HPDE6-E6E7 (cell line): Measurements from ENCODE around the gene IGF2R.
"Not testable (repeated sequence)": the region's sequence is repeated elsewhere in the genome, so short reads cannot be mapped to it uniquely, and the experiment has no call there.

ENCODE experiments used
- DNase-seq: peaks from one replicate; pipeline ENCODE4 v3.0.0; 2011; ENCODE audit warnings: missing footprints; ENCODE audit errors: extremely low spot score

Gene IGF2R

DNA sequence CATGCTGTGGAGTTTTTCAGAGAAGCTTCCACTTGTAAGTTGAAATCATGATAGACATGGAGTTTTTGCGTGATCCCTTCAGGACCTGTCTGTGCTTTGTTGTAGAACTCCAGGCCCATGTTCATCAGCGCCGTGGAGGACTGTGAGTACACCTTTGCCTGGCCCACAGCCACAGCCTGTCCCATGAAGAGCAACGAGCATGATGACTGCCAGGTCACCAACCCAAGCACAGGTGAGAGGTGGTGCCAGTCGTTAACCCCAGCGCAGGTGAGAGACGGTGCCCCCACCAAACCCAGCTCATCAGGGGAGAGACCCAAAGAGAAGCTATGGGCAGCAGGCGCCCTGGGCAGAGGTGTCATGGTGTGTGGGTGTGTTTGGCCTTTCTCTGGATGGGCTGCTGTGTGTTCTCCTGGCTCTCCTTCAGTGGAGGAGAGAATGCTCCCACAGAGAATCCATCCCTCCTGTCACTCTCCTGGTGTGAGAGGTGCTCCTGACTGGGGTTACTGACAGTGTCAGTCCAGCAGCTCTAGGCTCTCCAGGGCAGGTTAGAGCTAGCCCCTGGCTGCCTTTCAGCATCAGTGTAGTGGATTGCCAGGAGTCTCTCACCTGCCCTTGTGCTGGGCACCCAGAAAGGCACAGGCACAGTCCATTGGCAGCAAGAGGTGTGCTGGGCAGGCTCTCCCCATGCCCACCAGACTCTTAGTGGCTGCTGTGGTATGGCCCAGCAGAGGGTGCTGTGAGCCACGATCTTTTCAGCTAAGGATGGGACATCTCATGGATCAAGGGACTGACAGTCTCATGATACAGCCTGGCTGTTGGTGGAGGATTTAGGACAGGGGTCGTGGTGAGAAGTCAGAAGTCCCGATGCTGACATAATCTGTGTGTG is 103.2 kb downstream of the IGF2R start:
- no peak for DNase-seq

DNA sequence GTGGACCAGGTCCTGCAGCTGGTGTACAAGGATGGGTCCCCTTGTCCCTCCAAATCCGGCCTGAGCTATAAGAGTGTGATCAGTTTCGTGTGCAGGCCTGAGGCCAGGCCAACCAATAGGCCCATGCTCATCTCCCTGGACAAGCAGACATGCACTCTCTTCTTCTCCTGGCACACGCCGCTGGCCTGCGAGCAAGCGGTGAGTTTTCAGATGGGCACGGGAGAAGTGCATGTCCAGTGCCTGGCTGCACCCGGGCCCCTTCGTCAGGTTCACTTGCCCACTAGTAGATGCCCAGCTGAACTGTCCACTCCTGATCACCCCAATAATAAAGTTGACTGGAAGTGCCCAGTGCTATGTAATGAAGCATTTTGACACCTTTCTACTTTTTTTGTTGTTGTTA is 104.4 kb downstream of the IGF2R start:
- no peak for DNase-seq

DNA sequence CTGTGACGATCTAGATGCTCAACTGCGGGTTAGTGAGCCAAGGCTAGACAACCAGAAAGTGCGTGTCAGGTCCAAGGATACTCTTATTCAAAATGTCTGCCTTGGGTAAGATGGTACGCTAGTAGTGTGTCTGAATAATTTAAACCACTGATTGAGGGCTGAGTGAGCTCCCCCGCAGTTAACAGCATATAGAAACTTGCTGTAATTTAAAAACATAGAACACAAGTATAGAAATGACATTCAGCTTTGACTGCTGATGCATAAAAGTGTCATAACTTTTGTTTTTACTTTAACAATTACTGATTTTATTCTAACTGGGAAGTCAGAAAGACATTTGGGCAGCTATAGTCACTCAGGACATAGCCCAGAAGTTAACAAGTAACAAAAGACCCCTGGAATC is 107.1 kb downstream of the IGF2R start:
- no peak for DNase-seq

DNA sequence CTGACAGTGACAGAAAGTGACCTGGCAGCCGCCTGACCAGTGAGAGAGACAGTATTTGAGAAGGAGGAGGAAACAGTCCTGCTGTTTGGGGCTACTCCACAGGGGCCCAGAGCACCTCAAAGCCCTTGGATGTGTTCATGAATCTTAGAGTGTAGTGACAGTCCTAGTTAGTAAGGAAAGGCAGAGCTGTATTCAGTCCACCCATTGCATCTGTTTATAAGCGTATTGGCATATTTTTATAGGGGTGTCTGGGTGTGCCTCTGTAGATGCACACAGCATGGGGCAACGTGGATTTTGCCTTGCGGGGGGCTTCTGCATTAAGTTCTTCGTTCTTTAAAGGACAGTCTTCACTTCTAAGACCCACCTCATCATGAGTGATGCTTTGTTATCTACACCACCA is 108.1 kb downstream of the IGF2R start:
- no peak for DNase-seq

DNA sequence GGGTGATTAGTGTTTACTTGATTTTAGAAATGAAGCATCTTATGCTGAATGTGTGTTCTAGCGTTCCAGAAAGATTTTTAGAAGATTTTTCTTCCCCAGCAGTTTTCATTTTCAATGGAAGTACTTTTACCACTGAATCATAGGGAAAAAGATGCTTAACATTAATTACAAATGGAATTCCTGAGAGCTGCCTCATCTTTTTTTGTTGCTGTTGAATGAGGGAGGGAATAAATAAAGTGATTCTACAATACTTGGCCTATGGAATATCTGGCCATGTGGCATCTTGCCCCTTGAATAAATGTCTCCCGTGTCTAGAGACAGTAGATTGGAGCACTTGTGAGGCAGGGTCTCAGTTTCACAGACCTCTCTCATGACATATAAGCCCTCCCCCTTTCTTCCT is 108.6 kb downstream of the IGF2R start:
- DNase-seq = no peak

DNA sequence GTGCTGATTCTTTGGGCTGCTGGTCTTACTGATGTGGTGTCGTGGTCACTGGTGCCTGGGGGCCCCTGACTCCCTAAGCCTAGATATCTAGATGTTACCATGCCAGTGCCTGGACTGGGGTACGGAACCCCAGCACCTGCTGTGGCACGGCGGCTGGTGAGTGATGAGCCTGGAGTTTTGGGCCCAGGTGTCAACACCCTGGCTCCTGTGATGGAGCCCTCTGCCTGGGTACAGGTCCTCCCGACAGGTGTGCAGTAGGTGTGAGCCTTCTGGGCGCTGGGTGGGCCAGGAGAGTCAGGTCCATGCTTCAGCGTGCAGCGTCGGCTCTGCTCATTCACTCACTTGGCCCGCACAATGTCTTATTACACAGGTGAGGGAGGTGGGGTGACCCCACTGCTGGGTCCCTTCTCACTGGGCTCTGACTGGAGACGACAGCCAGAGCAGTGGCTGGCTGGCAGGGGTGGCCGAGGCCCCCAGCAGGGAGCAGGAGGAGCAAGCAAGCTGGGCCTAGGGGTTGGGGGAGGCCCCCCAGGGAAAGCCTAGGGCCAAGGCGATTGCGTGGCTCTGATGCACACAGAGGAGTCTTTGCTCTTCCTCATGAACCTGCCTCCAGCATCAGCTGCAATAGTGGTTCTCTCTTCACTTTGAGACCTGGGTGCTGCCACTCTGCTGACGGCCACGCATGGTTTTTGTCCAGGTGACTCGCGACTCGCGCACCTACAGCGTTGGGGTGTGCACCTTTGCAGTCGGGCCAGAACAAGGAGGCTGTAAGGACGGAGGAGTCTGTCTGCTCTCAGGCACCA is 110.2 kb downstream of the IGF2R start:
- DNase-seq = no peak

GRCh38 chr6:160079686-160080043 is 110.8 kb downstream of the IGF2R start:
- no peak for DNase-seq

DNA sequence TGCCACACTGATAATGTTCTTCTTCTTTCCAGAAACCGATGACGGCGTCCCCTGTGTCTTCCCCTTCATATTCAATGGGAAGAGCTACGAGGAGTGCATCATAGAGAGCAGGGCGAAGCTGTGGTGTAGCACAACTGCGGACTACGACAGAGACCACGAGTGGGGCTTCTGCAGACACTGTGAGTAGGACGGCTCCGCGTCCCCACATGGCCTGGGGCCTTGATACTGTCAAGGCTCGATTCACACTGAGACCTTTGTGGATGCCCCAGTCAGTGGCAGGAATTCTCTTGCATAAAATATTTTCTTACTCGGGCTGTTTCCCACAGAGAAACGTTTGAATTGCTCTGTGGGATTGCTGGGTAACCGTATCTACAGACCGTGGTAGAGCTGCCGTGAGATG is 111.2 kb downstream of the IGF2R start:
- no peak for DNase-seq

DNA sequence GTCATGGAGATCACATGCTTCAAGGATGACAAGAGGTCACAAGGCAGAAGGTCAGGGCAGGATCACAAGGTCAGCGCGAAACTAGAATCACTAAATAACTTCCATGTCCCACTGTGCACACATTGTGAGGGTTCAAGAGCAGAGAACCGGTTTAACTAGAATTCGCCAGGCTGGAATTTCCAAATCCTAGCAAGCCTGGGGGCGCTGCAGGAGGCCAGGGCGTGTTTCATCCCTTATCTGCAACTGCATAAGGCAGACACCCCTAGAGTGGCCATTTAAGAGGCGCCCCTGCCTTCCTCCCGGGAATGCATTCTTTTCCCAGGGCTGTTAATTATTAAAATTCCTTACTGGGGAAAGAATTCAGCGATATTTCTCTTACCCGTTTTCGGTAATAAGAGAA is 112.5 kb downstream of the IGF2R start:
- no peak for DNase-seq

DNA sequence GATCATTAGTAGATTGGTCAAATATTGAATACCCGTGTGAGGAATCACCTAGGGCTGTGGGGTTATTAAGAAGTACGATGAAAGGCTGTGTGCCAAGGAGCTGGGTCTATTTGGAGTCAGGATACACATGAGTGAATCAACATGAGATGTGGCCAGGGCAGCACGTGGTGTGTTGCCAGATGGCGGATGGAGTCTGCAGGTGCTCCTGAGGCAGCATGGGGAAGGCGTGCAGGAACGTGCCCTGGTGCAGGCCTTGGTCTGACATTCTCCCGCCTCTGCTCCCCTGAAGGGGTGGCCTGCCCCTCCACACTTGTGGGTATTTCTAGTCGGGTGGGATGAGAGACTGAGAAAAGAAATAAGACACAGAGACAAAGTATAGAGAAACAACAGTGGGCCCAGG is 113.7 kb downstream of the IGF2R start:
- DNase-seq = no peak

DNA sequence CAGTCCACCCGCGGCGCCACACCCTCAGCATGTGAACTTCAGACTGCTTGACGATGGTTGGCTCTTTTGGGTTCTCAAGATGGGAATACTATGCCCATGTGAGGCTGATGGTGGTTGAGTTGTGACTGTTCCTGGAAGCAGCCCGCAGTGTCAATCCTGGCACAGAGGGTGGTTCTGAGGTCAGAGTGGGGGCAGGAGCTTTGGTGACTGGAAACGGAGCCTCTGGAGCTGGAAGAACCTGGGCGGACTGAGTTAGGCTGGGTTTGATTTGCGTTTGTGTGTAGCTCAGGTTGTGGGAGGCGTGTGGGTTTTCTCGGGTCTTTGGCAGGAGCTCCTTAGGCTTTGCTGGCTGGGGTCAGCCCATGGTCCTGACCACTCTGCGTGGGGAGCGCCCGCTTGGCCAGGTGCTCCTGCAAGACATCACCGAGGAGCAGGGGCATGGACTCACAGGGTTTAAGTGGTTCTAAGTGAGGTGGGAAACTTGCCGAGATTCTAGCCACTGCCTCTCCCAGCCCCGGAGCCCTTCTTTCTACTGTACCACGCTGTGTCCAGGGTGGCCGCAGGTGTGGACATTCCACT is 115.4 kb downstream of the IGF2R start:
- no peak for DNase-seq

GRCh38 chr6:160085226-160085625 is 116.3 kb downstream of the IGF2R start:
- no peak for DNase-seq

GRCh38 chr6:160085713-160086505 is 117.0 kb downstream of the IGF2R start:
- no peak for DNase-seq

GRCh38 chr6:160086754-160087153 is 117.9 kb downstream of the IGF2R start:
- no peak for DNase-seq

- DNase-seq = peak; percentile 64
Measured at GRCh38 chr6:160088069-160088783, 119.3 kb downstream of the IGF2R start.

DNA sequence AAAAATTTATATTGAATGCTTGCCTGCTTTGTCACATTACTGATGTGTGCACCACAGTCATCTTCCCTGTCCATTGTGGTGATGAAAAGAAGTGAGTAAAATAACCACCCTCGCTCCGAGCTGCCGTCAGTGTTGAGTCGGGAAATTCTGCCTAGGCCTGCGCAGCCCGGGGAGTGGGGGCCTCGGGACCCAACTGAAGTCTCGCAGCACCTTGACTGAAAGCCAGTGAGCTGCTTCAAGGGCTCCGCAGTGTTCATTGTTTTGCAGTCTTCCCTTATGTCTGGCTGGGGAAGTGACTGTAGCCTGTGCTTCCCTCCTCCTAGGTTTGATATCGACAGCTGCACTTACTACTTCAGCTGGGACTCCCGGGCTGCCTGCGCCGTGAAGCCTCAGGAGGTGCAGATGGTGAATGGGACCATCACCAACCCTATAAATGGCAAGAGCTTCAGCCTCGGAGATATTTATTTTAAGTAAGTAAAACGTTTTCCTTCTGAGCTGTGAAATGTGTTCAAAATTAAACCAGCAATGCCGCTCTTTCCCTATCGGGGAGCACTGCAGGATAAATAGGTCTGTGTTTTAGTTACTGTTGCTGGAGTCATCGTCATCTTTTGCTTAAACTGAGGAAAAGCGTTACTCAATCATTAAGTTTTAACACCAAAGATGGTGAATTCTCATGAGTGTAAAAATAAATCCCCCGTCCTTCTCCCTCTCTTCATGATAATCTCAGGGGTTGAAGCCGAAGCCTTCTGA is 120.1 kb downstream of the IGF2R start:
- no peak for DNase-seq

DNA sequence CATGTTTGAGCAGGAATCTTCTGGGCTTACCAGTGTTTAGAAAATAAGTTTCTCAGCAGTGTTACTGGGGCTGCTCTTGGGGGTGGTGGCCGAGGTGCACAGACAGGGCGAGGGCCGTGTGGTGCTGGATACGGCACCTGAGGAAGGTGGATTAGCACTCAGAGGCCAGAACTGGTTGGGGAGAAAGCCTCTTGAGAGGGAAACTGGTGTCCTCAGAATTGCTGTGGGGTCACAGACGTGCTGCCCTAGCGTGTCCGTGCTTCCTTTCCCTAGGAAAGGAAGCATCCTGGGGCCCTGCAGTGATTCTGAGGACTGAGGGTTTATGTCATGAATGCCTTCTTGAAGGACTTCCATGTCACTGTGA is 120.6 kb downstream of the IGF2R start:
- DNase-seq = no peak

- not testable (repeated sequence) for DNase-seq
Measured at GRCh38 chr6:160090442-160091239, 121.8 kb downstream of the IGF2R start.

DNA sequence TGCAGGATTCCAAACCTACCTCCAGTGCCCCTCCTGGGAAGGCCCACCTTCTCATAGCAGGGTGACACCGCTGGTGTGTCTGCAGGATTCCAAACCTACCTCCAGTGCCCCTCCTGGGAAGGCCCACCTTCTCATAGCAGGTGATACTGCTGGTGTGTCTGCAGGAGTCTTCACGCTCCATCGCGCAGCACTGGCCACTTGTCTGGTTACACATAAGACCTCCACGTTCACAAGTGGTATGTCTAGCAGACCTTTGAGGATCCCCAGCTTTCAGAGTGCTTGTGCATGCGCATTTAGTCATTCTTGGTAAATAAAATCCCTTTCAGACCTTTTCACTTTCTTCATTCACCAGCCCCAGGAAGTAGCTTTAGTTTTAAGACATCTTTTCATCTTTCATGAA is 123.3 kb downstream of the IGF2R start:
- not testable (repeated sequence) for DNase-seq

DNA sequence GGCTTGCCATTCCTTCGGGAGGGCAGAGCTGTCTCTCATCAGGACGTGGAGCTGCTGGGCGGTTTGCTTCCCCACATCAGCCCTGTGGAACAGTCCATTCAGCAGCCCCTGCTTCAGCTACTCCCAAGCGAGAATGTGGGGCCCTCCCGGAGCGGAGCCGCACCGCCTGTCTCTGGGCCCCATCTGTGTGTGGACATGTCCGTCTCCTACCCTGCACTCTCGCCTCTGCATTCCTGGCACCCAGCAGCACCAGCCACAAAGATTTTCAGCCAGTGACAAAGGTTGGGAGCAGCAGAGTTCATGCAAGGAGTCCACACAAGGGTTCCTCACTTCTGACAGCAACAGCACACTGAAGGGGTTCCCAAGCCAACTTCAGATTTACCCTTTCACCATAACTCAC is 123.7 kb downstream of the IGF2R start:
- no peak for DNase-seq
